ENCODE results near the gene ACOXL.
"Not testable (repeated sequence)": the region's sequence is repeated elsewhere in the genome, so short reads cannot be mapped to it uniquely, and the experiment has no call there.

ACOXL gene

GRCh38 chr2:111039628-111040383 lies 307.4 kb downstream of the ACOXL start:
- no peak for DNase-seq (ENCODE audit: low read depth)

- no peak for DNase-seq (ENCODE audit: low read depth)
Observed at GRCh38 chr2:111041398-111042202, 309.2 kb downstream of the ACOXL start.

- DNase-seq (ENCODE audit: low read depth) = no peak
Observed at GRCh38 chr2:111042261-111042660, 309.9 kb downstream of the ACOXL start.

GRCh38 chr2:111042772-111043771 lies 310.7 kb downstream of the ACOXL start:
- no peak for DNase-seq (ENCODE audit: low read depth)

- DNase-seq (ENCODE audit: low read depth) = no peak
Observed at GRCh38 chr2:111044066-111044465, 311.7 kb downstream of the ACOXL start.

GRCh38 chr2:111045236-111045635 lies 312.9 kb downstream of the ACOXL start:
- not testable (repeated sequence) for DNase-seq (ENCODE audit: low read depth)

- DNase-seq (ENCODE audit: low read depth) = no peak
Observed at GRCh38 chr2:111045771-111046444, 313.5 kb downstream of the ACOXL start.

- DNase-seq (ENCODE audit: low read depth) = no peak
Observed at GRCh38 chr2:111046670-111047069, 314.3 kb downstream of the ACOXL start.

- no peak for DNase-seq (ENCODE audit: low read depth)
Observed at GRCh38 chr2:111048856-111049768, 316.7 kb downstream of the ACOXL start.

GRCh38 chr2:111049792-111050640 lies 317.6 kb downstream of the ACOXL start:
- no peak for DNase-seq (ENCODE audit: low read depth)

GRCh38 chr2:111050701-111051376 lies 318.5 kb downstream of the ACOXL start:
- DNase-seq (ENCODE audit: low read depth) = no peak

- no peak for DNase-seq (ENCODE audit: low read depth)
Observed at GRCh38 chr2:111052621-111053020, 320.2 kb downstream of the ACOXL start.

- DNase-seq (ENCODE audit: low read depth) = no peak
Observed at GRCh38 chr2:111053266-111053665, 320.9 kb downstream of the ACOXL start.

- DNase-seq (ENCODE audit: low read depth) = no peak
Observed at GRCh38 chr2:111053825-111054515, 321.6 kb downstream of the ACOXL start.

- DNase-seq (ENCODE audit: low read depth) = no peak
Observed at GRCh38 chr2:111054791-111055691, 322.7 kb downstream of the ACOXL start.

GRCh38 chr2:111055735-111056134 lies 323.4 kb downstream of the ACOXL start:
- no peak for DNase-seq (ENCODE audit: low read depth)

- DNase-seq (ENCODE audit: low read depth) = no peak
Observed at GRCh38 chr2:111057045-111057444, 324.7 kb downstream of the ACOXL start.
